ENCODE measurements around the gene TNFRSF8.

- TF ChIP-seq CTCF (IDR thresholded peaks at IDR 0.05; ENCODE audit: low read depth, low read length, poor library complexity, severe bottlenecking) (no peak), EZH2phosphoT487 (IDR thresholded peaks at IDR 0.05; ENCODE audit: borderline replicate concordance, low read length) (no peak)
These were observed 62.6 kb downstream of the TNFRSF8 start for GRCh38 chr1:12125422-12126355.
